Activated T-helper 1 cell treated with anti-CD3 and anti-CD28 coated beads, Interleukin-2, amount 50 U/mL, for 16 hours (primary cell): ENCODE results near the gene TMEM231.
"Not testable (repeated sequence)": the region's sequence is repeated elsewhere in the genome, so short reads cannot be mapped to it uniquely, and the experiment has no call there.

Experiments
- DNase-seq, 2 donors: peaks; one replicate each; pipeline ENCODE4 v3.0.0-alpha.2; 2020; ENCODE audit warnings: low read depth in 1 of 2, low spot score in 1 of 2

Gene TMEM231

GRCh38 chr16:75532791-75533190 is 23.3 kb downstream of the TMEM231 start:
- no peak for DNase-seq

GRCh38 chr16:75532142-75532765 is 23.8 kb downstream of the TMEM231 start:
- no peak for DNase-seq

GRCh38 chr16:75529959-75530358 is 26.1 kb downstream of the TMEM231 start:
- no peak for DNase-seq

- no peak for DNase-seq
Observed at GRCh38 chr16:75529056-75529905, 26.8 kb downstream of the TMEM231 start.

GRCh38 chr16:75527825-75528299 is 28.2 kb downstream of the TMEM231 start:
- no peak for DNase-seq

- DNase-seq, result no peak
Observed at GRCh38 chr16:75526032-75526790, 29.8 kb downstream of the TMEM231 start.

GRCh38 chr16:75519175-75519574 is 36.9 kb downstream of the TMEM231 start:
- no peak for DNase-seq

- DNase-seq, result not testable (repeated sequence)
Observed at GRCh38 chr16:75516189-75516966, 39.7 kb downstream of the TMEM231 start.

GRCh38 chr16:75514296-75514695 is 41.8 kb downstream of the TMEM231 start:
- no peak for DNase-seq

- DNase-seq, result no peak
Observed at GRCh38 chr16:75506574-75506973, 49.5 kb downstream of the TMEM231 start.

GRCh38 chr16:75506107-75506506 is 49.9 kb downstream of the TMEM231 start:
- no peak for DNase-seq

- no peak for DNase-seq
Observed at GRCh38 chr16:75503801-75504200, 52.3 kb downstream of the TMEM231 start.

- no peak for DNase-seq
Observed at GRCh38 chr16:75502916-75503605, 53.0 kb downstream of the TMEM231 start.

- not testable (repeated sequence) for DNase-seq
Observed at GRCh38 chr16:75501820-75502219, 54.2 kb downstream of the TMEM231 start.

- DNase-seq, result no peak
Observed at GRCh38 chr16:75501359-75501758, 54.7 kb downstream of the TMEM231 start.

GRCh38 chr16:75498605-75499322 is 57.3 kb downstream of the TMEM231 start:
- DNase-seq, result not testable (repeated sequence)

- no peak for DNase-seq
Observed at GRCh38 chr16:75497558-75497957, 58.5 kb downstream of the TMEM231 start.

GRCh38 chr16:75495076-75495674 is 60.9 kb downstream of the TMEM231 start, which contains the start of gene CHST6:
Gene CHST6, minus strand, starts transcription at chr16:75495441. Its CDS starts 15,613 bp downstream, at chr16:75479828.
- DNase-seq, result no peak

GRCh38 chr16:75494661-75495075 is 61.4 kb downstream of the TMEM231 start:
- DNase-seq, result no peak
